Stomach (tissue), 4 donors: ENCODE measurements around the gene TADA2B.

Experiments
- EP300 ChIP-seq: sonication (generic); formaldehyde crosslinking; IDR thresholded peaks from one replicate; pipeline ENCODE4 v1.6.1; 2017; ENCODE audit warnings: antibody characterized with exemption
- POLR2A ChIP-seq, 4 donors: fragments of 450-650 bp; IDR thresholded peaks; one replicate each; pipeline ENCODE4 v1.6.1; 2016; ENCODE audit warnings: antibody characterized with exemption in 4 of 4, control low read depth in 2 of 4, mild to moderate bottlenecking in 1 of 4, moderate library complexity in 1 of 4

- no peak for TF ChIP-seq EP300
- TF ChIP-seq POLR2A (IDR thresholded peaks at IDR 0.05), result no peak
These were observed 30.0 kb upstream of the TADA2B start for GRCh38 chr4:7013175-7013574.
